Psoas muscle (tissue), 8 donors: Measurements from ENCODE around the gene TMEM170B. TPM values are rescaled to one million over a fixed set of nuclear protein-coding genes. Genes with fewer than 3 reads are reported as not detected.

Experiments used
- ATAC-seq, 4 donors: fragments of 200-7000 bp; cut with Tn5 transposase; one replicate each; pipeline ENCODE4 v1.9.1; 2020; ENCODE audit warnings: moderate library complexity in 3 of 4, mild to moderate bottlenecking in 2 of 4
- DNase-seq, 2 donors: peaks; one replicate each; pipeline ENCODE4 v3.0.0-alpha.2; 2020
- H3K27ac ChIP-seq: fragments of 200-600 bp; one replicate; pipeline ENCODE4 v1.8.0; 2022
- H3K27me3 ChIP-seq, 3 donors: fragments of 200-600 bp in 1 of 3; one replicate each; pipeline versions ENCODE4 v1.6.1 to v1.8.0; 2013 to 2022; ENCODE audit warnings: low read length in 2 of 3, mild to moderate bottlenecking in 2 of 3, moderate library complexity in 1 of 3; ENCODE audit not compliant: insufficient read depth in 3 of 3
- H3K36me3 ChIP-seq, 2 donors: fragments of 200-600 bp in 1 of 2; one replicate each; pipeline versions ENCODE4 v1.6.1 to v1.8.0; 2013 to 2022; ENCODE audit warnings: low read depth in 1 of 2, mild to moderate bottlenecking in 1 of 2, moderate library complexity in 1 of 2; ENCODE audit not compliant: insufficient read depth in 1 of 2
- H3K4me1 ChIP-seq: fragments of 200-600 bp; one replicate; pipeline ENCODE4 v1.8.0; 2022
- H3K4me3 ChIP-seq: fragments of 200-600 bp; one replicate; pipeline ENCODE4 v1.8.0; 2022; ENCODE audit warnings: mild to moderate bottlenecking
- H3K9me3 ChIP-seq: fragments of 200-600 bp; one replicate; pipeline ENCODE4 v1.8.0; 2022
- CTCF ChIP-seq: fragments of 200-600 bp; IDR thresholded peaks from one replicate; pipeline ENCODE4 v1.8.0; 2022; ENCODE audit warnings: antibody characterized with exemption
- WGBS, 3 donors: extraction: QIAGEN DNeasy Blood & Tissue Kit; methylation state at CpG; one replicate each; pipeline versions ENCODE4 v1.1.6 to v1.1.7; 2013; 5-methylcytosine and 5-hydroxymethylcytosine counted together
- intact Hi-C, 2 donors: fragments of 100-400 bp; cut with DNase I; formaldehyde crosslinking; loops; one replicate each; pipeline versions ENCODE4 v1.11.0 to v1.14.2; 2022
- polyA plus RNA-seq, 3 donors: library from polyadenylated mRNA; stranded (reverse); fragments of 200-250 nt; gene quantifications; one replicate each; pipeline ENCODE4 v1.2.3, GENCODE V29; 2013
- total RNA-seq, 4 donors: library from RNA; stranded (reverse); fragmentation: NEBNext Ultra II Directional in 2 of 4; extraction: Animal tissue kit (Norgen Biotek cat#: 25700) in 2 of 4; gene quantifications; one replicate each; pipeline versions ENCODE4 v1.2.1 to v1.2.4, GENCODE V29; 2021 to 2023
- donor health status: healthy with polysubstance abuse.
- donor health status: DM: no; HTN: no; CAD: no; lungs with moderate emphysema.
- donor health status: Bipolar disorder and iron deficiency.
- donor health status: healthy.
- donor health status: DM: yes; HTN: yes; CAD: no.
- donor health status: DM: no; HTN: no; CAD: no.
- donor health status: DM: no; HTN: no; CAD: no.
- donor health status: DM: yes; HTN: yes; CAD: no.

TMEM170B gene
- total and polyA plus RNA-seq, 7 donors: 2.7 to 20.0 (median 7.4) TPM

GRCh38 chr6:11527274-11527870 is 10.2 kb upstream of the TMEM170B start:
- no peak for ATAC-seq
- no peak for TF ChIP-seq CTCF
- no peak overlapping the region for H3K27ac ChIP-seq
- no peak for DNase-seq
- intact Hi-C loops: no loop called here
- H3K4me3 ChIP-seq: no peak overlapping the region
- H3K27me3 ChIP-seq: no peaks in the 10 kb centered on the region
- H3K4me1 ChIP-seq: peaks cover 6% of the 10 kb centered on the region
- H3K36me3 ChIP-seq: no peaks in the 10 kb centered on the region
- H3K9me3 ChIP-seq: no peaks in the 10 kb centered on the region

GRCh38 chr6:11528996-11529395 is 8.6 kb upstream of the TMEM170B start:
- Histone ChIP-seq H3K4me1 (peaks cover 6% of the 10 kb centered on the region), H3K36me3 (no peaks in the 10 kb centered on the region), H3K4me3 (no peak overlapping the region), H3K9me3 (no peaks in the 10 kb centered on the region), H3K27me3 (no peaks in the 10 kb centered on the region), H3K27ac (no peak overlapping the region)
- TF ChIP-seq CTCF: no peak
- 58 to 70% (median 61%) methylated on average over 2 of the region's 2 CpGs for WGBS, 3 donors
- intact Hi-C loops: no loop called here
- DNase-seq: no peak
- no peak for ATAC-seq

GRCh38 chr6:11532097-11532496 is 5.5 kb upstream of the TMEM170B start:
- TF ChIP-seq CTCF: no peak
- ATAC-seq (no peak), DNase-seq (no peak)
- intact Hi-C loops: no loop called here
- Histone ChIP-seq H3K9me3 (no peaks in the 10 kb centered on the region), H3K4me3 (no peak overlapping the region), H3K27ac (no peak overlapping the region), H3K27me3 (no peaks in the 10 kb centered on the region), H3K4me1 (peaks cover 4% of the 10 kb centered on the region), H3K36me3 (no peaks in the 10 kb centered on the region)
- WGBS, 3 donors: 49 to 63% (median 53%) methylated on average over 3 of the region's 3 CpGs

- ATAC-seq (no peak), DNase-seq (no peak)
- H3K4me3 ChIP-seq: no peak overlapping the region
- intact Hi-C loops: no loop called here
- no peak for TF ChIP-seq CTCF
- H3K4me1 ChIP-seq: peaks cover 11% of the 10 kb centered on the region
- H3K27ac ChIP-seq: no peak overlapping the region
- 96% methylated on average over 5 of the region's 5 CpGs for WGBS, 3 donors
- H3K27me3 ChIP-seq: no peaks in the 10 kb centered on the region
- no peaks in the 10 kb centered on the region for H3K9me3 ChIP-seq
- H3K36me3 ChIP-seq: no peaks in the 10 kb centered on the region
Measured at GRCh38 chr6:11534561-11534960, 3.0 kb upstream of the TMEM170B start.

- no peak for TF ChIP-seq CTCF
- peaks cover 15% of the 10 kb centered on the region for H3K4me1 ChIP-seq
- DNase-seq (no peak), ATAC-seq (no peak)
- no peaks in the 10 kb centered on the region for H3K36me3 ChIP-seq
- WGBS, 3 donors: 7 to 19% (median 15%) methylated on average over 2 of the region's 2 CpGs
- no peak overlapping the region for H3K4me3 ChIP-seq
- intact Hi-C loops: no loop called here
- H3K27ac ChIP-seq: no peak overlapping the region
- H3K27me3 ChIP-seq: no peaks in the 10 kb centered on the region
- no peaks in the 10 kb centered on the region for H3K9me3 ChIP-seq
Measured at GRCh38 chr6:11535801-11536230, 1.7 kb upstream of the TMEM170B start.
